WTC11 (cell line): Measurements from ENCODE around the gene LYPD6. TPM values are rescaled to one million over a fixed set of nuclear protein-coding genes. Genes with fewer than 3 reads are reported as not detected.
A peak's percentile ranks its signal among the peaks of the same experiment; 100 is the strongest.

ENCODE experiments used
- ATAC-seq: fragments of 200-7000 bp; cut with Tn5 transposase; 2 replicates; pipeline ENCODE4 v1.10.0; 2021; ENCODE audit warnings: mild to moderate bottlenecking, moderate library complexity
- CTCF ChIA-PET: fragments of 300-600 bp; sonication (Branson Sonifier 250); formaldehyde crosslinking; loops from one replicate; lab custom pipeline; 2021; ENCODE audit warnings: antibody characterized with exemption; lab: Charles Lee
- POLR2A ChIA-PET: fragments of 350-600 bp; sonication (Branson Sonifier 250); formaldehyde crosslinking; loops from one replicate; lab custom pipeline; 2021; ENCODE audit warnings: antibody characterized with exemption; lab: Charles Lee
- DNase-seq: peaks from one replicate; pipeline ENCODE4 v3.0.0; 2021; ENCODE audit warnings: low spot score
- H3K27ac Mint-ChIP-seq: 2 replicates; pipeline ENCODE4 v1.8.0; 2021; ENCODE audit warnings: mixed read lengths
- H3K27me3 Mint-ChIP-seq: 2 replicates; pipeline ENCODE4 v1.8.0; 2021; ENCODE audit warnings: low read depth, mild to moderate bottlenecking, moderate library complexity, mixed read lengths
- H3K36me3 Mint-ChIP-seq: 2 replicates; pipeline ENCODE4 v1.8.0; 2021; ENCODE audit warnings: mixed read lengths
- H3K4me1 Mint-ChIP-seq: 2 replicates; pipeline ENCODE4 v1.8.0; 2022; ENCODE audit warnings: mixed read lengths
- H3K4me3 Mint-ChIP-seq: 2 replicates; pipeline ENCODE4 v1.8.0; 2021; ENCODE audit warnings: mild to moderate bottlenecking, moderate library complexity, mixed read lengths
- H3K9me3 Mint-ChIP-seq: 2 replicates; pipeline ENCODE4 v1.8.0; 2021; ENCODE audit warnings: mixed read lengths
- ATF2 ChIP-seq: sonication (generic); formaldehyde crosslinking; IDR thresholded peaks from 2 replicates; pipeline ENCODE4 v1.8.1; 2022; ENCODE audit warnings: low read depth, missing genetic modification reagents, borderline replicate concordance
- CBFB ChIP-seq: sonication (generic); formaldehyde crosslinking; IDR thresholded peaks from 2 replicates; pipeline ENCODE4 v1.8.1; 2022; ENCODE audit warnings: mild to moderate bottlenecking, low read depth, missing genetic modification reagents
- CDX4 ChIP-seq: fragments of 250-450 bp; sonication (Bioruptor Pico); IDR thresholded peaks from 2 replicates; pipeline ENCODE4 v1.9.0; 2021; ENCODE audit warnings: moderate library complexity, mild to moderate bottlenecking, inconsistent platforms, borderline replicate concordance
- FOXJ3 ChIP-seq: sonication (generic); formaldehyde crosslinking; IDR thresholded peaks from 2 replicates; pipeline ENCODE4 v1.9.0; 2021; ENCODE audit warnings: missing genetic modification reagents, mild to moderate bottlenecking, borderline replicate concordance
- GABPB1 ChIP-seq: sonication (generic); formaldehyde crosslinking; IDR thresholded peaks from 2 replicates; pipeline ENCODE4 v1.8.1; 2023; ENCODE audit warnings: mild to moderate bottlenecking, missing genetic modification reagents
- GRHL2 ChIP-seq: fragments of 250-450 bp; sonication (Bioruptor Pico); IDR thresholded peaks from 2 replicates; pipeline ENCODE4 v1.8.0; 2022; ENCODE audit warnings: mild to moderate bottlenecking, moderate library complexity; ENCODE audit not compliant: insufficient replicate concordance, severe bottlenecking
- GTF2I ChIP-seq: fragments of 250-450 bp; sonication (Bioruptor Pico); conservative IDR thresholded peaks from 2 replicates; pipeline ENCODE4 v1.4.0; 2021; ENCODE audit warnings: mild to moderate bottlenecking
- JAZF1 ChIP-seq: fragments of 250-450 bp; sonication (Bioruptor Pico); IDR thresholded peaks from 2 replicates; pipeline ENCODE4 v1.9.0; 2021; ENCODE audit warnings: moderate library complexity, mild to moderate bottlenecking, inconsistent platforms
- NR3C1 ChIP-seq: sonication (generic); formaldehyde crosslinking; conservative IDR thresholded peaks from 2 replicates; pipeline ENCODE4 v1.8.1; 2023; ENCODE audit warnings: low read depth, mild to moderate bottlenecking, missing genetic modification reagents
- TEAD4 ChIP-seq: sonication (generic); formaldehyde crosslinking; IDR thresholded peaks from 2 replicates; pipeline ENCODE4 v1.8.0; 2022; ENCODE audit warnings: mild to moderate bottlenecking, missing genetic modification reagents
- ZMAT4 ChIP-seq: fragments of 250-450 bp; sonication (Bioruptor Pico); IDR thresholded peaks from 2 replicates; pipeline ENCODE4 v1.9.0; 2021; ENCODE audit warnings: mild to moderate bottlenecking
- ZNF423 ChIP-seq: fragments of 250-450 bp; sonication (Bioruptor Pico); IDR thresholded peaks from 2 replicates; pipeline ENCODE4 v2.1.2; 2022; ENCODE audit warnings: mild to moderate bottlenecking, moderate library complexity
- total RNA-seq: library from RNA; stranded (reverse); gene quantifications from 3 replicates; pipeline ENCODE4 v1.2.3, GENCODE V29; 2021
- TF ChIP-seq, protein P1 (sequence below): sonication (generic); formaldehyde crosslinking; IDR thresholded peaks from 2 replicates; pipeline ENCODE4 v1.8.0; 2022; ENCODE audit warnings: mild to moderate bottlenecking, missing genetic modification reagents
- TF ChIP-seq, protein P2 (sequence below): sonication (generic); formaldehyde crosslinking; IDR thresholded peaks from 2 replicates; pipeline ENCODE4 v1.8.1; 2022; ENCODE audit warnings: mild to moderate bottlenecking, moderate library complexity, missing genetic modification reagents
- TF ChIP-seq, protein P3 (sequence below): sonication (generic); formaldehyde crosslinking; IDR thresholded peaks from 2 replicates; pipeline ENCODE4 v1.8.1; 2023; ENCODE audit warnings: mild to moderate bottlenecking, missing genetic modification reagents

LYPD6 gene
- total RNA-seq, 1 experiment from 2014 or later, result 4.8 TPM

- 0 out of 2 replicates have a peak, but pooled peaks have one; percentile 24 for ATAC-seq
- no peak overlapping the region for H3K27ac Mint-ChIP-seq
- H3K9me3 Mint-ChIP-seq, result peaks cover 4% of the 10 kb centered on the region; the same call in 1 of the 2 replicates
- no peaks in the 10 kb centered on the region for H3K36me3 Mint-ChIP-seq
- TF ChIP-seq TEAD4 (no peak), JAZF1 (CRISPR knock-in tag) (no peak), GTF2I (CRISPR knock-in tag) (no peak), ATF2 (CRISPR knock-in tag) (no peak)
- H3K4me1 Mint-ChIP-seq, result no peaks in the 10 kb centered on the region
- no peak overlapping the region for H3K4me3 Mint-ChIP-seq
- no peaks in the 10 kb centered on the region for H3K27me3 Mint-ChIP-seq
- ChIA-PET CTCF (interaction anchor here (0.6 to 1.0 kb wide), 2 partner anchors 10 to 20 kb away, joined by 3 read pairs; no protein-coding TSS in a partner anchor), POLR2A (no interaction called here)
- no peak for DNase-seq
These were observed 48.9 kb upstream of the LYPD6 start for GRCh38 chr2:149281441-149281840.

GRCh38 chr2:149290662-149291061, 39.7 kb upstream of the LYPD6 start:
- H3K27me3 Mint-ChIP-seq, result peaks cover 3% of the 10 kb centered on the region; the same call in 1 of the 2 replicates
- CTCF ChIA-PET, result no interaction called here
- no peaks in the 10 kb centered on the region for H3K9me3 Mint-ChIP-seq
- H3K4me1 Mint-ChIP-seq, result no peaks in the 10 kb centered on the region; the same call in 1 of the 2 replicates
- peak overlapping the region; percentile 26; the same call in 1 of the 2 replicates for H3K4me3 Mint-ChIP-seq
- TF ChIP-seq CDX4, result no peak
- no peak for TF ChIP-seq GRHL2
- TF ChIP-seq, protein P1, sequence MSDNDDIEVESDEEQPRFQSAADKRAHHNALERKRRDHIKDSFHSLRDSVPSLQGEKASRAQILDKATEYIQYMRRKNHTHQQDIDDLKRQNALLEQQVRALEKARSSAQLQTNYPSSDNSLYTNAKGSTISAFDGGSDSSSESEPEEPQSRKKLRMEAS, result no peak
- TF ChIP-seq ZNF423 (CRISPR knock-in tag), result no peak
- no peak for TF ChIP-seq FOXJ3 (CRISPR knock-in tag)
- DNase-seq (no peak), ATAC-seq (peak; percentile 83)
- H3K27ac Mint-ChIP-seq, result peak overlapping the region; percentile 92
- POLR2A ChIA-PET, result no interaction called here
- no peaks in the 10 kb centered on the region for H3K36me3 Mint-ChIP-seq

GRCh38 chr2:149291881-149292280, 38.5 kb upstream of the LYPD6 start:
- TF ChIP-seq GABPB1 (CRISPR knock-in tag), result no peak
- TF ChIP-seq ZMAT4 (CRISPR knock-in tag), result no peak
- H3K27ac Mint-ChIP-seq, result peak overlapping the region; percentile 91
- peaks cover 9% of the 10 kb centered on the region; the same call in 1 of the 2 replicates for H3K9me3 Mint-ChIP-seq
- H3K27me3 Mint-ChIP-seq, result peaks cover 3% of the 10 kb centered on the region; the same call in 1 of the 2 replicates
- CTCF ChIA-PET, result interaction anchor here (1.0 to 1.6 kb wide), 3 partner anchors 11 to 38 kb away, joined by 3 to 8 read pairs (median 5); no protein-coding TSS in a partner anchor
- H3K4me3 Mint-ChIP-seq, result no peak overlapping the region
- no peak for DNase-seq
- no peaks in the 10 kb centered on the region; the same call in 1 of the 2 replicates for H3K4me1 Mint-ChIP-seq
- H3K36me3 Mint-ChIP-seq, result no peaks in the 10 kb centered on the region
- ATAC-seq, result peak; percentile 79
- POLR2A ChIA-PET, result interaction anchor here (0.7 kb wide), 1 partner anchor 21 kb away, joined by 3 read pairs; no protein-coding TSS in a partner anchor

- Mint-ChIP-seq H3K27ac (no peak overlapping the region), H3K4me1 (no peaks in the 10 kb centered on the region), H3K27me3 (peaks cover 21% of the 10 kb centered on the region), H3K9me3 (peaks cover 16% of the 10 kb centered on the region; the same call in 1 of the 2 replicates), H3K4me3 (no peak overlapping the region), H3K36me3 (no peaks in the 10 kb centered on the region)
- ATAC-seq (no peak), DNase-seq (no peak)
- POLR2A ChIA-PET, result no interaction called here
- CTCF ChIA-PET, result no interaction called here
- TF ChIP-seq NR3C1 (CRISPR knock-in tag) (no peak), CBFB (no peak), ATF2 (CRISPR knock-in tag) (no peak)
- TF ChIP-seq, protein P2, sequence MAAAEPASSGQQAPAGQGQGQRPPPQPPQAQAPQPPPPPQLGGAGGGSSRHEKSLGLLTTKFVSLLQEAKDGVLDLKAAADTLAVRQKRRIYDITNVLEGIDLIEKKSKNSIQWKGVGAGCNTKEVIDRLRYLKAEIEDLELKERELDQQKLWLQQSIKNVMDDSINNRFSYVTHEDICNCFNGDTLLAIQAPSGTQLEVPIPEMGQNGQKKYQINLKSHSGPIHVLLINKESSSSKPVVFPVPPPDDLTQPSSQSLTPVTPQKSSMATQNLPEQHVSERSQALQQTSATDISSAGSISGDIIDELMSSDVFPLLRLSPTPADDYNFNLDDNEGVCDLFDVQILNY, result no peak
- TF ChIP-seq, protein P3, sequence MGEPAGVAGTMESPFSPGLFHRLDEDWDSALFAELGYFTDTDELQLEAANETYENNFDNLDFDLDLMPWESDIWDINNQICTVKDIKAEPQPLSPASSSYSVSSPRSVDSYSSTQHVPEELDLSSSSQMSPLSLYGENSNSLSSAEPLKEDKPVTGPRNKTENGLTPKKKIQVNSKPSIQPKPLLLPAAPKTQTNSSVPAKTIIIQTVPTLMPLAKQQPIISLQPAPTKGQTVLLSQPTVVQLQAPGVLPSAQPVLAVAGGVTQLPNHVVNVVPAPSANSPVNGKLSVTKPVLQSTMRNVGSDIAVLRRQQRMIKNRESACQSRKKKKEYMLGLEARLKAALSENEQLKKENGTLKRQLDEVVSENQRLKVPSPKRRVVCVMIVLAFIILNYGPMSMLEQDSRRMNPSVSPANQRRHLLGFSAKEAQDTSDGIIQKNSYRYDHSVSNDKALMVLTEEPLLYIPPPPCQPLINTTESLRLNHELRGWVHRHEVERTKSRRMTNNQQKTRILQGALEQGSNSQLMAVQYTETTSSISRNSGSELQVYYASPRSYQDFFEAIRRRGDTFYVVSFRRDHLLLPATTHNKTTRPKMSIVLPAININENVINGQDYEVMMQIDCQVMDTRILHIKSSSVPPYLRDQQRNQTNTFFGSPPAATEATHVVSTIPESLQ (CRISPR knock-in tag), result no peak
These were observed 34.4 kb upstream of the LYPD6 start for GRCh38 chr2:149296031-149296430.
